Thoracic aorta (tissue), 2 donors: ENCODE measurements around the gene AFG3L2. TPM values are rescaled to one million over a fixed set of nuclear protein-coding genes. Genes with fewer than 3 reads are reported as not detected.

Experiments
- ATAC-seq: fragments of 150-250 bp; one replicate; pipeline ENCODE4 v1.8.0; 2017; ENCODE audit warnings: low read depth; ENCODE audit not compliant: insufficient number of reproducible peaks, low FRiP score
- DNase-seq: peaks from one replicate; pipeline ENCODE4 v3.0.0-alpha.2; 2020; ENCODE audit warnings: low spot score
- H3K27ac ChIP-seq, 2 donors: fragments of 200-600 bp; sonication (generic); 1 replicate in 1 of 2; 2 replicates in 1 of 2; pipeline ENCODE4 v1.5.1; 2016; ENCODE audit warnings: mild to moderate bottlenecking in 2 of 2, moderate library complexity in 2 of 2
- H3K27me3 ChIP-seq: fragments of 200-600 bp; sonication (generic); replicated peaks from 2 replicates; pipeline ENCODE4 v1.6.0; 2016; ENCODE audit warnings: mild to moderate bottlenecking; ENCODE audit not compliant: insufficient read depth
- H3K36me3 ChIP-seq: fragments of 200-600 bp; sonication (generic); one replicate; pipeline ENCODE4 v1.5.1; 2016
- H3K4me1 ChIP-seq, 2 donors: fragments of 200-600 bp; sonication (generic); 1 replicate in 1 of 2; 2 replicates in 1 of 2; pipeline versions ENCODE4 v1.5.1 to v1.6.0; 2016; ENCODE audit warnings: low read depth in 2 of 2, mild to moderate bottlenecking in 1 of 2; ENCODE audit not compliant: control insufficient read depth in 1 of 2
- H3K4me3 ChIP-seq: fragments of 200-600 bp; sonication (generic); 2 replicates; pipeline ENCODE4 v1.5.1; 2016; ENCODE audit warnings: mild to moderate bottlenecking
- H3K9me3 ChIP-seq: fragments of 200-600 bp; sonication (generic); 2 replicates; pipeline ENCODE4 v1.5.1; 2016
- CTCF ChIP-seq: fragments of 200-600 bp; sonication (generic); IDR thresholded peaks from one replicate; pipeline ENCODE4 v1.5.1; 2019; ENCODE audit warnings: antibody characterized with exemption
- total RNA-seq, 2 donors: library from RNA; depleted of rRNA; stranded (reverse); fragments of >200 nt; gene quantifications; one replicate each; pipeline versions ENCODE4 v1.1.0 to v1.2.3, GENCODE V29; 2016

Gene AFG3L2
- total RNA-seq, 2 donors from 2014 or later = 24.2 to 58.1 TPM

GRCh38 chr18:12361770-12362378 is 15.2 kb downstream of the AFG3L2 start:
- Histone ChIP-seq H3K36me3 (peaks cover 42% of the 10 kb centered on the region), H3K27ac (no peak overlapping the region), H3K4me1 (no peaks in the 10 kb centered on the region), H3K4me3 (no peak overlapping the region), H3K9me3 (no peaks in the 10 kb centered on the region), H3K27me3 (no peaks in the 10 kb centered on the region)
- no peak for ATAC-seq
- no peak for TF ChIP-seq CTCF
- no peak for DNase-seq

- no peak for TF ChIP-seq CTCF
- Histone ChIP-seq H3K36me3 (peaks cover 51% of the 10 kb centered on the region), H3K9me3 (no peaks in the 10 kb centered on the region)
Observed at GRCh38 chr18:12359515-12359927, 17.5 kb downstream of the AFG3L2 start.

GRCh38 chr18:12352188-12352587 is 24.8 kb downstream of the AFG3L2 start:
- H3K27ac ChIP-seq = no peak overlapping the region
- no peaks in the 10 kb centered on the region for H3K9me3 ChIP-seq
- no peaks in the 10 kb centered on the region for H3K4me1 ChIP-seq
- TF ChIP-seq CTCF = no peak
- H3K36me3 ChIP-seq = peaks cover 66% of the 10 kb centered on the region
- H3K27me3 ChIP-seq = no peaks in the 10 kb centered on the region
- no peak for ATAC-seq
- DNase-seq = no peak
- no peak overlapping the region for H3K4me3 ChIP-seq

More at GRCh38 chr18:12359515-12359927, 17.5 kb downstream of the AFG3L2 start:
- ATAC-seq (no peak), DNase-seq (no peak)
- H3K27me3 ChIP-seq = no peaks in the 10 kb centered on the region
- no peak overlapping the region for H3K4me3 ChIP-seq
- no peaks in the 10 kb centered on the region for H3K4me1 ChIP-seq
- no peak overlapping the region for H3K27ac ChIP-seq

- TF ChIP-seq CTCF = no peak
- no peak overlapping the region for H3K27ac ChIP-seq
- H3K27me3 ChIP-seq = no peaks in the 10 kb centered on the region
- no peak for ATAC-seq
- no peak overlapping the region for H3K4me3 ChIP-seq
- H3K36me3 ChIP-seq = peaks cover 67% of the 10 kb centered on the region
- no peak for DNase-seq
- H3K9me3 ChIP-seq = no peaks in the 10 kb centered on the region
- no peaks in the 10 kb centered on the region for H3K4me1 ChIP-seq
Observed at GRCh38 chr18:12347895-12348294, 29.1 kb downstream of the AFG3L2 start.

- TF ChIP-seq CTCF = no peak
- no peaks in the 10 kb centered on the region for H3K4me1 ChIP-seq
- no peak overlapping the region for H3K4me3 ChIP-seq
- DNase-seq (no peak), ATAC-seq (no peak)
- peaks cover 58% of the 10 kb centered on the region for H3K36me3 ChIP-seq
- no peak overlapping the region for H3K27ac ChIP-seq
- no peaks in the 10 kb centered on the region for H3K9me3 ChIP-seq
- H3K27me3 ChIP-seq = no peaks in the 10 kb centered on the region
Observed at GRCh38 chr18:12346240-12346565, 30.8 kb downstream of the AFG3L2 start.
